COLO829 (cell line): ENCODE data around the gene FBLN1.

Source experiments
- DNase-seq: peaks from one replicate; pipeline ENCODE4 v3.0.0; 2012; ENCODE audit warnings: low spot score

Gene FBLN1

GRCh38 chr22:45571089-45571488 lies 68.4 kb downstream of the FBLN1 start:
- DNase-seq: no peak

GRCh38 chr22:45572444-45572843 lies 69.8 kb downstream of the FBLN1 start:
- no peak for DNase-seq

GRCh38 chr22:45574069-45574703 lies 71.5 kb downstream of the FBLN1 start:
- no peak for DNase-seq

- DNase-seq: no peak
These were observed 72.5 kb downstream of the FBLN1 start for GRCh38 chr22:45575173-45575572.

- no peak for DNase-seq
These were observed 73.1 kb downstream of the FBLN1 start for GRCh38 chr22:45575607-45576272.

- DNase-seq: no peak
These were observed 73.6 kb downstream of the FBLN1 start for GRCh38 chr22:45576273-45576625.

GRCh38 chr22:45576730-45577464 lies 74.2 kb downstream of the FBLN1 start:
- no peak for DNase-seq

GRCh38 chr22:45577746-45578523 lies 75.3 kb downstream of the FBLN1 start:
- DNase-seq: peak; percentile 73

- no peak for DNase-seq
These were observed 76.0 kb downstream of the FBLN1 start for GRCh38 chr22:45578524-45579147.

GRCh38 chr22:45579306-45579705 lies 76.6 kb downstream of the FBLN1 start:
- DNase-seq: no peak

- DNase-seq: no peak
These were observed 77.4 kb downstream of the FBLN1 start for GRCh38 chr22:45579806-45580725.

GRCh38 chr22:45580726-45581381 lies 78.2 kb downstream of the FBLN1 start:
- DNase-seq: no peak

- no peak for DNase-seq
These were observed 78.9 kb downstream of the FBLN1 start for GRCh38 chr22:45581549-45582080.

- no peak for DNase-seq
These were observed 79.7 kb downstream of the FBLN1 start for GRCh38 chr22:45582236-45582954.

GRCh38 chr22:45582955-45583320 lies 80.3 kb downstream of the FBLN1 start:
- no peak for DNase-seq

GRCh38 chr22:45583504-45583903 lies 80.8 kb downstream of the FBLN1 start:
- no peak for DNase-seq

- no peak for DNase-seq
These were observed 81.5 kb downstream of the FBLN1 start for GRCh38 chr22:45584121-45584570.

GRCh38 chr22:45584621-45585436 lies 82.1 kb downstream of the FBLN1 start:
- no peak for DNase-seq

- no peak for DNase-seq
These were observed 82.7 kb downstream of the FBLN1 start for GRCh38 chr22:45585437-45585755.
